HepG2 (cell line): ENCODE measurements around the gene RBL1. TPM values are rescaled to one million over a fixed set of nuclear protein-coding genes. Genes with fewer than 3 reads are reported as not detected.
A peak's percentile ranks its signal among the peaks of the same experiment; 100 is the strongest.

Experiments
- CSRNP2 ChIP-seq: sonication (generic); formaldehyde crosslinking; conservative IDR thresholded peaks from 2 replicates; pipeline ENCODE4 v1.8.0; 2022; ENCODE audit warnings: low read depth, missing genetic modification reagents
- DDIT3 ChIP-seq: sonication (generic); formaldehyde crosslinking; IDR thresholded peaks from 2 replicates; pipeline ENCODE4 v1.4.0; 2020; ENCODE audit warnings: mild to moderate bottlenecking, missing genetic modification reagents
- FOSL1 ChIP-seq: sonication (generic); formaldehyde crosslinking; IDR thresholded peaks from 2 replicates; pipeline ENCODE4 v1.9.0; 2021; ENCODE audit warnings: missing genetic modification reagents, borderline replicate concordance
- HIVEP1 ChIP-seq: sonication (generic); formaldehyde crosslinking; IDR thresholded peaks from 2 replicates; pipeline ENCODE4 v1.4.0; 2020; ENCODE audit warnings: mild to moderate bottlenecking, missing genetic modification reagents
- MAFK ChIP-seq, 2 experiments: IDR thresholded peaks in 1 of 2; conservative IDR thresholded peaks in 1 of 2; 2 replicates each; pipeline ENCODE4 v1.6.1; 2011; ENCODE audit warnings: improper control_type of control experiment in 2 of 2, low read length in 2 of 2
- NFATC3 ChIP-seq: sonication (generic); formaldehyde crosslinking; IDR thresholded peaks from 2 replicates; pipeline ENCODE4 v1.5.1; 2020; ENCODE audit warnings: mild to moderate bottlenecking, missing genetic modification reagents
- NFE2 ChIP-seq: sonication (generic); formaldehyde crosslinking; IDR thresholded peaks from 2 replicates; pipeline ENCODE4 v1.4.0; 2020; ENCODE audit warnings: missing genetic modification reagents
- NR2F1 ChIP-seq, 2 experiments: fragments of 450-650 bp in 1 of 2; formaldehyde crosslinking in 1 of 2; IDR thresholded peaks; 2 replicates each; pipeline versions ENCODE4 v1.5.0 to v1.6.1; 2016 to 2020; ENCODE audit warnings: mild to moderate bottlenecking in 1 of 2, missing compliant biosample characterization in 1 of 2, missing genetic modification reagents in 1 of 2, moderate library complexity in 1 of 2
- NR3C1 ChIP-seq: sonication (generic); formaldehyde crosslinking; IDR thresholded peaks from 2 replicates; pipeline ENCODE4 v1.4.0; 2020; ENCODE audit warnings: missing genetic modification reagents
- PAF1 ChIP-seq: IDR thresholded peaks from 2 replicates; pipeline ENCODE4 v1.6.1; 2016; ENCODE audit warnings: missing genetic modification reagents, missing compliant biosample characterization
- PCBP2 ChIP-seq: fragments of 200-400 bp; formaldehyde crosslinking; optimal IDR thresholded peaks from 2 replicates; pipeline ENCODE3; 2018; ENCODE audit warnings: low read length, low read depth; ENCODE audit not compliant: poor library complexity, severe bottlenecking
- SALL1 ChIP-seq: sonication (generic); formaldehyde crosslinking; IDR thresholded peaks from 2 replicates; pipeline ENCODE4 v1.8.0; 2022; ENCODE audit warnings: mild to moderate bottlenecking, missing genetic modification reagents
- SETDB1 ChIP-seq: sonication (generic); formaldehyde crosslinking; IDR thresholded peaks from 2 replicates; pipeline ENCODE4 v1.5.1; 2020; ENCODE audit warnings: missing genetic modification reagents, mild to moderate bottlenecking, borderline replicate concordance
- SKIL ChIP-seq: sonication (generic); formaldehyde crosslinking; IDR thresholded peaks from 2 replicates; pipeline ENCODE4 v1.8.0; 2022; ENCODE audit warnings: missing genetic modification reagents, mild to moderate bottlenecking, moderate library complexity, borderline replicate concordance
- ZBTB21 ChIP-seq: sonication (generic); formaldehyde crosslinking; IDR thresholded peaks from 2 replicates; pipeline ENCODE4 v1.4.0; 2020; ENCODE audit warnings: missing genetic modification reagents
- ZBTB49 ChIP-seq: sonication (generic); formaldehyde crosslinking; IDR thresholded peaks from 2 replicates; pipeline ENCODE4 v1.4.0; 2020; ENCODE audit warnings: missing genetic modification reagents, borderline replicate concordance
- ZNF10 ChIP-seq: sonication (generic); formaldehyde crosslinking; IDR thresholded peaks from 2 replicates; pipeline ENCODE4 v1.4.0; 2020; ENCODE audit warnings: mild to moderate bottlenecking, low read depth, missing genetic modification reagents, borderline replicate concordance
- ZNF337 ChIP-seq: sonication (generic); formaldehyde crosslinking; IDR thresholded peaks from 2 replicates; pipeline ENCODE4 v1.5.1; 2020; ENCODE audit warnings: missing genetic modification reagents, low read depth, mild to moderate bottlenecking, borderline replicate concordance
- ZNF354B ChIP-seq: sonication (generic); formaldehyde crosslinking; IDR thresholded peaks from 2 replicates; pipeline ENCODE4 v1.8.0; 2022; ENCODE audit warnings: mild to moderate bottlenecking, missing genetic modification reagents
- ZNF496 ChIP-seq: sonication (generic); formaldehyde crosslinking; IDR thresholded peaks from 2 replicates; pipeline ENCODE4 v1.8.1; 2023; ENCODE audit warnings: mild to moderate bottlenecking, moderate library complexity, missing genetic modification reagents; ENCODE audit not compliant: insufficient replicate concordance
- ZNF557 ChIP-seq: sonication (generic); formaldehyde crosslinking; IDR thresholded peaks from 2 replicates; pipeline ENCODE4 v1.4.0; 2020; ENCODE audit warnings: missing genetic modification reagents
- ZNF563 ChIP-seq: sonication (generic); formaldehyde crosslinking; IDR thresholded peaks from 2 replicates; pipeline ENCODE4 v1.8.0; 2022; ENCODE audit warnings: mild to moderate bottlenecking, moderate library complexity, missing genetic modification reagents
- ZNF7 ChIP-seq: IDR thresholded peaks from 2 replicates; pipeline ENCODE4 v1.6.1; 2016; ENCODE audit warnings: missing biosample characterization, missing genetic modification reagents
- polyA plus RNA-seq, 8 experiments: library from polyadenylated mRNA; depleted of rRNA in 3 of 8; stranded (reverse) in 7 of 8; unstranded in 1 of 8; fragments of >200 nt; fragmentation: Illumina TruSeq in 4 of 8; extraction: Trizol in 4 of 8; gene quantifications; 2 replicates each; pipeline versions ENCODE4 v1.2.1 to v1.2.3, GENCODE V29; 2011 to 2016; ENCODE audit warnings: low read depth in 4 of 8, missing spikeins in 1 of 8, mixed read lengths in 1 of 8; ENCODE audit not compliant: insufficient read depth in 1 of 8
- total RNA-seq, 5 experiments: library from RNA; depleted of rRNA; stranded (reverse); fragments of >200 nt; fragmentation: Illumina TruSeq; extraction: Trizol; gene quantifications; 2 replicates each; pipeline ENCODE4 v1.2.3, GENCODE V29; 2016; ENCODE audit warnings: low read depth in 1 of 5

The RBL1 gene
- total and polyA plus RNA-seq, 2 of the 13 experiments (the other 11 are each of a cell fraction or from before 2014, with no cell fraction given) = 6.0 to 27.5 TPM

GRCh38 chr20:36951198-36951978 lies 144.4 kb downstream of the RBL1 start, which contains the start of gene SAMHD1 (continued):
- TF ChIP-seq FOSL1 (CRISPR knock-in tag) (no peak), NR3C1 (CRISPR knock-in tag) (no peak), ZBTB21 (CRISPR knock-in tag) (peak; percentile 60; the same call in 1 of the 2 replicates), ZNF10 (CRISPR knock-in tag) (peak; percentile 49; the same call in 1 of the 2 replicates), PAF1 (no peak), ZNF496 (CRISPR knock-in tag) (no peak), PCBP2 (no peak), ZNF354B (CRISPR knock-in tag) (no peak), CSRNP2 (CRISPR knock-in tag) (no peak), MAFK (conservative IDR thresholded peaks at IDR 0.05 in 1 of 2, IDR thresholded peaks at IDR 0.05 in 1 of 2; ENCODE audit: low read length in 2 of 2) (no peak), ZNF7 (peak; percentile 55), ZBTB49 (CRISPR knock-in tag) (peak; percentile 39; the same call in 1 of the 2 replicates), HIVEP1 (CRISPR knock-in tag) (peak; percentile 68; the same call in 1 of the 2 replicates), SKIL (CRISPR knock-in tag) (peak; percentile 65), ZNF337 (CRISPR knock-in tag) (no peak), SALL1 (peak; percentile 92), NFATC3 (CRISPR knock-in tag) (0 out of 2 replicates have a peak, but pooled peaks have one; percentile 83), NFE2 (CRISPR knock-in tag) (no peak), ZNF563 (CRISPR knock-in tag) (peak; percentile 91; the same call in 1 of the 2 replicates), SETDB1 (no peak), NR2F1 (CRISPR knock-in tag; IDR thresholded peaks at IDR 0.05) (no peak), ZNF557 (CRISPR knock-in tag) (no peak), DDIT3 (CRISPR knock-in tag) (peak; percentile 73; the same call in 1 of the 2 replicates)
